ENCODE data around the gene LCNL1.
"Not testable (repeated sequence)": the region's sequence is repeated elsewhere in the genome, so short reads cannot be mapped to it uniquely, and the experiment has no call there.

The LCNL1 gene

DNA sequence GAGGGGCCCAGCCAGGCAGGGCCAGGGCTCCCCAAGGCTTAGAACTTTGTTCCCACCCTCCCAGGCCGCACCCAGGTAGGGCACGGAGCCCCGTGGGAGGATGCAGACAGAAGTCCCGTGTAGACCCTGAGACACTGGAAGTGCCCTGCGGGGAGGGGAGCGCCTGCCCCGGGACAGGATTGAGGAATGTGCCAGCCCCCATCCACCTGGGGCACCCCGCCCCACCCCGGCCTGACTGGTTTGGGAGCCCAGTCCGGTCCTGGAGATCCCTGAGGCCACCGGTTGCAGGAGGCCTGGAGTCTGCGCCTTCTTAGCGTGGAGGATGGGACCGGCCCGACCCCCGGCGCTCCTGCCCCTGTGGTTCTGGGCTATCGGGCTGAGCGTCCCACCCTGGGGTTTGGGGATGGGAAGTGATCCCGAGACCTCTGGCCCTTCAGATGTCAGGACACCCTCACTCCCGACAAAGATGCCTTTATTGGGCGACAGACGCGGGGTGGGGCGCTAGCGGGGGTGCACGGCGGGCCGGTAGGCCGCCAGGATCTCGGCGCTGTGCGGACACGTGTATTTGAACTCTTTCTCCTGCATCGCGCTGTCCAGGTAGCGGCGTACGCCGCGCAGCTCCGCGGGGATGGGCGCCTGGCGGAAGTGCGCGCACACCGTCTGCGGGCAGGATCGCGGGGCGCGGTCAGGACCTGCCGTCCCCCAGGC is 11.5 kb downstream of the LCNL1 start:
- TF ChIP-seq POLR2A (IDR thresholded peaks at IDR 0.05; ENCODE audit: low read length) (no peak), GATA1 (IDR thresholded peaks at IDR 0.05; ENCODE audit: low read depth, low read length) (no peak)
- no peak for DNase-seq

DNA sequence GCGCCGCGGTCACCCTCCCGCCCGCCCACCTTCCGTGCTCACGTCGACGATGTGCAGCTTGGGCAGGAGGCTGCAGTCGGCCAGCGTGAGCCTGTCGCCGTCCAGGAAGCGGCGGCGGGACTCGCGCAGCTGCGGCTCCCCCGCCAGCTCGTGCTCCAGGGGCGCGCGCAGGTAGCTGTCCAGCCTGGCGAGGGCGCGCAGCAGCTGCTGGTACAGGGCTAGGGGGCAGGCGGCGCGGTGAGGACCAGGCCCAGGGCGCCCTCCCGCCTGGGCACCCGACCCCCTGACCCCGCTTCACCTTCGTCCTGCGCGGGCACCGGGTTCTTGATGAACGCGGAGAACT is 12.1 kb downstream of the LCNL1 start:
- DNase-seq = no peak
- TF ChIP-seq POLR2A (IDR thresholded peaks at IDR 0.05; ENCODE audit: low read length) = no peak
- no peak for TF ChIP-seq GATA1 (IDR thresholded peaks at IDR 0.05; ENCODE audit: low read depth, low read length)

DNA sequence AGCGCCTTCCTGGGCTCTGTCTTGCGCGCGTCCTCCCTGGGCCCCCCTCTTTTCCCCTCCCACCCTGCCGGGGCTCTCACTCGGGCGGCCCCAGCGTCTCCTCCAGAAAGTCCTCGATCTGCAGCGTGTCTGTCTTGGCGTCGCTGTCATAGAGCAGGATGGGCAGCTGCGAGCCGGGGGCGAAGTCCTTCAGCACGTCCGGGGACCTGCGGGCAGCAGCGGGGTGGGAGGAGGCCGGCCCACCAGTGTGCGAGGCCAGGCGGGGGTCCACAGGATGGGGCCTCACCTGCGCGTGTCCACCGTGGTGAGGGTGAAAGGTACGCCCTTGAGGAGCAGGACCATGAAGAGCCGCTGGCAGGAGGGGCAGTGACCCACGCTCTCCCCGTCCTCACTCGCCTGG is 12.6 kb downstream of the LCNL1 start:
- no peak for DNase-seq
- TF ChIP-seq POLR2A (IDR thresholded peaks at IDR 0.05; ENCODE audit: low read length) (no peak), GATA1 (IDR thresholded peaks at IDR 0.05; ENCODE audit: low read depth, low read length) (no peak)

DNA sequence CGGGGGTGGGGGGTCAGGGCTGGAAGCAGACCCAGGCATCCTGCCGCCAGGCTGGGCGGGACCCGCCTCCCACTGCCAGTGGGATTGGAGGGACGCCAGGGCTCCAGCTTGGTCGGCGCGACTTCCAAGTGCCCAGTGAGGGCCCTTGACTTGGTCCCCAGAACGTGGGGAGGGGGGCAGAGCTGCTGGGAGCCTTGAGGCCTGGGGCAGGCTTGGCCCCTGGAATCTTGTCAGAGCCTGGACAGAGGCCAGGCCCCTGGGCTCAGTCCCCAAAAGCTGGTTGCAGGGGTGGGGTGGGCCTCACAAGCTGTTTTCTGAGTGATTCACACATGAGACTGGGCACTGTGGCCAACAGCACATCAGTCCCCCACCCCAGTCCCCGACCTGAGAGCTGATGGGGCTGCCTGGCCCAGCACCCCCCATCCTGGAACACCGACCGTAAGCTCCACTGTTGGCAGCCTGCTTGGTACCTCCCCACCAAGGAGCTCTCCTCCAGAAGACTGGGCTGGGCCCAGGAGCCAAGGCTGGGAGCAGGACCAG is 13.0 kb downstream of the LCNL1 start:
- peak; percentile 31 to 46 for DNase-seq
- TF ChIP-seq POLR2A (IDR thresholded peaks at IDR 0.05; ENCODE audit: low read length) = no peak
- no peak for TF ChIP-seq GATA1 (IDR thresholded peaks at IDR 0.05; ENCODE audit: low read depth, low read length)

DNA sequence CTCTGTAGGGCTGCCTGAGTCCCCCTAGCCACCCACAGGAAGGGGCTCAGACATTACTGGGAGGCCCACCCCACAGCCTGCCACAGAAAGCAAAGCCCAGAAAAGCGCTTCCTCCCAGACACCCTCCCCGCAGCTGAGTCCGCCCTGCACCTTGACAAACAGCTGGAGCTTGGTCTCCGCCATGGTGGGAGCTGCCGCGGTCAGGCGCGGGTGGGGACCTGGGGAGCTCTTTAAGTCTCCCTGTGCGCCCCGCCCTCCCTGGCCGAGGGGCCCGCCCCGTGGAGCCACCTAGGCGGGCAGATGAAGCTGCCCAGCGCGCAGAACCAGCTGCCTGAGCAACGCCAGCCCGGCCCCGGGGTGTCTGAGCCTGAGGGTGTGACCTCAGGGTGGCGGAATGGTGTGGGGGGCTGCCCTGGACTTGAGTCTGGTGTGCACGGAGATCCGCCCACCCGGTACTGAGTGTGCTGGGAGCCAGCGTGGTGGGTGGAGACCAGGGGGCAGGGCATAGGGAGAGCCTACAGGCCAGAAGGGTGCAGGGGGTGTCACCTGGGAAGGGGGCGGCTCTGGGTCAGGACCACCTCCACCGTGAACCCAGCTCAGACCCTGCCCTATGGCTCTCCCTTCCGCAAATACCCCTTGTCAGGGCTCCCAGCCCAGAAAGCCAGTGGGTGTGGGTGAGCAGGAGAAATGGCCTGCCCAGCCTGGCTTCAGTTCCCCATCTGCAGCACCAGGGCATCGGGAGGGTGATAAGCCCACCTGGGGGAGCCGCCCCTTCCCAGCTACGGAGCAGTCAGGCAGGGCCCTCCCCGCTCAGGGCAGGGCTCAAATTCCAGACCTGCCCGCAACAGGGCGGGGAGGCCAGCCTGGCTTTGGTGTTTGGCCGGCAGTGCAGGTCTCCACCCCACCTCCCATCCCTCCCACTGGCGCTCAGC is 13.8 kb downstream of the LCNL1 start, which contains the start of gene CLIC3:
Gene CLIC3, minus strand, starts transcription at position 208 of the 932 bp plus-strand sequence. Its CDS starts 25 bp downstream, at position 183.
- TF ChIP-seq GATA1 (IDR thresholded peaks at IDR 0.05; ENCODE audit: low read depth, low read length) (no peak), POLR2A (IDR thresholded peaks at IDR 0.05; ENCODE audit: low read length) (no peak)
- DNase-seq = peak; percentile 38 to 44

DNA sequence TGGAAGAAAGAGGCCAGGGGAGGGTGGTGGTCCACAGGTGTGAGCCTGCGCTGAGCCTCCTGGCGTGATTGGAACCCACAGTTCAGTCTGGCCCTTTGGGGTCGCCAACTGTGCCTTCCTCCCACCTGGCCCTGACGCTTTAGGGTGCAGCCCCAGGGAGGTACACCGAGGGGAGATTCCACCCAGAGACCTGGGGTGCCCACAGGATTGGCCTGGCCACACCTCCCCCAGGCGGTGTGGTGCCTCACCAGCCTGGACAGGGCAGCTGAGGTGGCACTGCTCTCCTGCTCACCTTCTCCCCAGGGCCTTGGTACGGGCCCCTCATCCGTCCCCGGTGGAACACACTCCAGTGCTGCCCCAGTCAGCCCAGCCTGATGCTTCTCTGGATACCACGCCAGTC is 14.6 kb downstream of the LCNL1 start:
- DNase-seq = no peak
- no peak for TF ChIP-seq POLR2A (IDR thresholded peaks at IDR 0.05; ENCODE audit: low read length)
- TF ChIP-seq GATA1 (IDR thresholded peaks at IDR 0.05; ENCODE audit: low read depth, low read length) = no peak

DNA sequence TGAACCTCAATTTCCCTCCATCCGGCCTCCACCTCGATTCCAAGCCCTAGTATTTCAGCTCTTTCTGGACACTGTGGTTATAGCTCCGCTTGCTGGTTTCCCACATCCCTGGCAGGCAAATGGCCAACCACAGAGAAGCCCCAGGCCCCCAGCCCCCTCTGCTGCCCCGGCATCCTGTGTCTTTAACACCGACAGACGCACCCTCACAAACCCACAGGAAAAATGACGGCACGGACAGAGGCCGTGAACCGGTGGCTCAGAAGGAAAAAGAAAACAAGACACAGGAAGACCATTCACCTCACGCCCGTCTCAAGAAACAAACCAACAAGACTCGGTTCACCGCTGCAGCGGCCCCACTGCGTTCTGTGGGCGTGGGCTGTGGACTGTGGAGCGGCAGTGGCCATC is 15.0 kb downstream of the LCNL1 start:
- no peak for DNase-seq
- TF ChIP-seq POLR2A (IDR thresholded peaks at IDR 0.05; ENCODE audit: low read length) (no peak), GATA1 (IDR thresholded peaks at IDR 0.05; ENCODE audit: low read depth, low read length) (no peak)

DNA sequence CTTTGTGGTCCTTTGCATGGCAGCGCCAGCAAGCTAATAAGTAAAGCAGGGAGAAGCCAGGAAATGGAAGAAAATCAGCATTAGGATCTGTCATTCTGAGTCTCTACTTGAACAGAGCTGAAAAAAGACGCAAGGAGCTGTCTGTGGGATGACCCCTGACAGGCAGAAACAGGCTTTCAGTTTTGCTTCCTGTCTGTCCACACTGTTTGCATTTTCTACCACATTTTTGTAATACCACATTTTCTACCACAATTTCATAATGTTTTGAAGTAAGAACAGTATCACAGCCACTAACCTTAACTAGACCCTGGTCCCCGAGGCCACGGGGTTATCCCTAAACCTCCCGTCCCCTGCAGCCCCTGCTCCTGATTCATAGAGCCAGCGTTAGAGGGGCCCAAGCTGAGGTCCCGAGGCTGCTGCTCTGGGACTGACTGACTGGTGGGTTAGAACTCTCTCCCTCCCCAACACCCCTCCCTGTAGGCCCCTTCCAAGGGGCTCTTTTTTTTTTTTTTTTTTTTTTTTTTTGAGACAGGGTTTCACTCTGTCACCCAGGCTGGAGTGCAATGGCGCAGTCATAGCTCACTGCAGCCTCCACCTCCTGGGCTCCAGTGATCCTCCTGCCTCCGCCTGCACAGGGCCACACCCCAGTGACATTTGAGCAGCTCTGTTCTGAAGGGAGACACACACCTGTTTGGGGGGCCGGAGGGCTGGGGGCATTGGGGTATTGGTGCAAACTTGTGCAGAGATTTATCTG is 17.6 kb downstream of the LCNL1 start:
- no peak for DNase-seq
- TF ChIP-seq GATA1 (IDR thresholded peaks at IDR 0.05; ENCODE audit: low read depth, low read length) (no peak), POLR2A (IDR thresholded peaks at IDR 0.05; ENCODE audit: low read length) (no peak)

DNA sequence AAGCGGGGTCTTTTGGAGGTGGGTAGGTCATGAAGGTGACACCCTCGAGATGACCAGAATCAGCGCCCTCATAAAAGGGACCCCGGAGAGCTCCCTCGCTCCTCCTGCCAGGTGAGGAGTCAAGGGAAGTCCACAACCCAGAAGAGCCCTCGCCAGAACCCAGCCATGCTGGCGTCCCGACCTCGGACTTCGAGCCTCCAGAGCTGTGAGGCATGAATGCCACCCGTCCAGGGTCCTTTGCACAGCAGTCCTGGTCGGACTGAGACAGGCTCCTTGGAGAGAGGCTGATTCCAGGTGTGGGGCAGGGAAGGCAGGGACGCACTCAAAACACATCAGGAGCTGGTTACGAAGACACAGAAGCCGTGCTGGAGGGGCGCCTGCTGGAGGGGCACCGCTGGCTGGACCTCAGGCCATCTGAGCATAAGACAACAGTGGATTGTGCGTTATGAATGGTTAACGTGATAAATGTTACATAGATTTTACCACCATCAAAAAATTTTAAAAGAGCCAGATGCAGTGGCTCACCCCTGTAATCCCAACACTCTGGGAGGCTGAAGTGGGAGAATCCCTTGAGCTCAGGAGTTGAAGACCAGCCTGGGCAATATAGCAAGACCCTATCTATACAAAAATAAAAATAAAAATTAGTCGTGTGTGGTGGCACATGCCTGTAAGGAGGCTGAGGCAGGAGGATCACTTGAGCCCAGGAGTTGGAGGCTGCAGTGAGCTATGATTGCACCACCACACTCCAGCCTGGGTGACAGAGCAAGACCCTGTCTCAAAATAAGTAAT is 19.3 kb downstream of the LCNL1 start:
- TF ChIP-seq GATA1 (IDR thresholded peaks at IDR 0.05; ENCODE audit: low read depth, low read length) (no peak), POLR2A (IDR thresholded peaks at IDR 0.05; ENCODE audit: low read length) (no peak)
- DNase-seq = no peak

DNA sequence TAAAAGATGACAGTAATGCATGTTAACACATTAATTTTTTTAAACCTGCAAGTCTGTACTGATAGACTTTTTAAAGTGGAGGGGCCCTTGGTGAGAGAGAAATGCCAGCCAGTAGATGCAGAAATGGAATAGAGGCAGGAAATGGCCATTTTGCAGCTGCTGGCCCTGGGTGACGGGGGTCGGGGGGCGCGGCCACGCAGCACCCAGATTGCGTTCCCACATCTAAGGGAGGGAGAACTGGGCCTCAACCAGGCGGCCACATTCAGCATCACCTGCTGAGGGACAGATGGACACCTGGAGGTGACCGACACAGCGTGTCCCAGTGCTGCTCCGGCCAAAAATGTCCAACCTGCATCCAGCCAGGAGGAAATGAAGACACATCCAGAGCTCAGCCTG is 19.9 kb downstream of the LCNL1 start:
- no peak for TF ChIP-seq POLR2A (IDR thresholded peaks at IDR 0.05; ENCODE audit: low read length)
- no peak for TF ChIP-seq GATA1 (IDR thresholded peaks at IDR 0.05; ENCODE audit: low read depth, low read length)

DNA sequence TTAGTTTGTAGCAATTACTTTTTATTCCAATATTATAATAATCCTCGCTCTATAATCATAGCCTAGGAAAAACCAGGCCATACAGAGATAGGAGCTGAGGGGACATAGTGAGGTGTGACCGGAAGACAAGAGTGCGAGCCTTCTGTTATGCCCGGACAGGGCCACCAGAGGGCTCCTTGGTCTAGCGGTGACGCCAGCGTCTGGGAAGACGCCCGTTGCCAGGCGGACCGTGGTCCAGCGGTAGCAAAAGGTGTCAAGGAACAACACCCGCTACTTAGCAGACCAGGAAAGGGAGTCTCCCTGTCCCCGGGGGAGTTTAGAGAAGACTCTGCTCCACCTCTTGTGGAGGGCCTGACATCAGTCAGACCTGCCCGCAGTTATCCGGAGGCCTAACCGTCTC is 21.5 kb downstream of the LCNL1 start:
- DNase-seq = not testable (repeated sequence)

More for the DNA sequence above, 19.9 kb downstream of the LCNL1 start:
- no peak for DNase-seq

DNA sequence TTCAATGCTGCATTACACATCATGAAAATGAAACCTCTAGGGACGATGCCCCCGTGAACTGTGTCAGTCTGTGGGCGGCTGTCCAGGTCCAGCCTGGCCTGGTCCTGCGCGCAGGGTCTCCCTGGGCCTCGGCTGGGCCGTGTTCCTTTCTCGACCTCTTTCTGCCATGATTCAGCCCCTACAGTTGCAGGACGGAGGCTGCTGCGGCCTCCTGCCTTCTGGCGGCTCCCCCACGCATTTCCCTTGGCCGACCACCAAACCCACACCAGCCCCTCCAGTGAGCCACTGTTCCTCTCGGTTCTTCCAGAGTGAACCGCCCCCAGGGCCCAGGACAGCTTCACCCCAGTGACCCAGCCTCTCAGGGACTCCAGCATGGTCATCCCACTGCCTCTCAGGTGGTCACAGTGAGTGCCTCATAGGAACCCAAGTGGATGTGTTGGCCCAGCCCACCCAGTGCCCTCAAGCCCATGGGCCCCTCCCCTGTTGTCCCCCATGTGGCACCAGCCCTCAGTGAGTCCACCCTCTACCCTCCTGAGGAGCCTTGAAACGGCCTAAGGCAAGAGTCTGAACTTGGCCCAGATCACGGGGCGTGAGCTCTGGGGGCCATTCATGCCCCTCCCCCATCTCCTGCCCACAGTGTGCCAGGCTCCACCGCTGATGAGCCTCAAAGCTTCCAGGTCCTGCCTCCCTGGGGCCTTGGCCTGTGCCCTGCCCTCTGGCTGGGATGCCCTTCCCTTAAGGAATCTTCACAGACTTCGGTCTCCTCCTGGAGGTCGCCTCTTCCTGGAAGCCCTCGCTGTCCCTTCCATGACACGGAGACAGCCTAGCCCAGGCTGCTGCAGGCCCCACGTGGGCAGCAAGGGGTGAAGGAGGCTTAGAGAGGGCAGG is 23.6 kb downstream of the LCNL1 start:
- DNase-seq = no peak
- TF ChIP-seq POLR2A (IDR thresholded peaks at IDR 0.05; ENCODE audit: low read length) (no peak), GATA1 (IDR thresholded peaks at IDR 0.05; ENCODE audit: low read depth, low read length) (no peak)
